Stomach (tissue), 4 donors: Measurements from ENCODE around the gene TSFM.

Experiments used
- EP300 ChIP-seq: sonication (generic); formaldehyde crosslinking; IDR thresholded peaks from one replicate; pipeline ENCODE4 v1.6.1; 2017; ENCODE audit warnings: antibody characterized with exemption
- POLR2A ChIP-seq, 4 donors: fragments of 450-650 bp; IDR thresholded peaks; one replicate each; pipeline ENCODE4 v1.6.1; 2016; ENCODE audit warnings: antibody characterized with exemption in 4 of 4, control low read depth in 2 of 4, mild to moderate bottlenecking in 1 of 4, moderate library complexity in 1 of 4
- TF ChIP-seq, protein P1 (sequence below), 7 experiments: fragments of 450-650 bp in 4 of 7; fragments of 200-600 bp in 3 of 7; sonication (generic) in 3 of 7; IDR thresholded peaks; one replicate each; pipeline ENCODE4 v1.5.1; 2016 to 2019; ENCODE audit warnings: antibody characterized with exemption in 7 of 7, control low read depth in 2 of 7, mild to moderate bottlenecking in 1 of 7

DNA sequence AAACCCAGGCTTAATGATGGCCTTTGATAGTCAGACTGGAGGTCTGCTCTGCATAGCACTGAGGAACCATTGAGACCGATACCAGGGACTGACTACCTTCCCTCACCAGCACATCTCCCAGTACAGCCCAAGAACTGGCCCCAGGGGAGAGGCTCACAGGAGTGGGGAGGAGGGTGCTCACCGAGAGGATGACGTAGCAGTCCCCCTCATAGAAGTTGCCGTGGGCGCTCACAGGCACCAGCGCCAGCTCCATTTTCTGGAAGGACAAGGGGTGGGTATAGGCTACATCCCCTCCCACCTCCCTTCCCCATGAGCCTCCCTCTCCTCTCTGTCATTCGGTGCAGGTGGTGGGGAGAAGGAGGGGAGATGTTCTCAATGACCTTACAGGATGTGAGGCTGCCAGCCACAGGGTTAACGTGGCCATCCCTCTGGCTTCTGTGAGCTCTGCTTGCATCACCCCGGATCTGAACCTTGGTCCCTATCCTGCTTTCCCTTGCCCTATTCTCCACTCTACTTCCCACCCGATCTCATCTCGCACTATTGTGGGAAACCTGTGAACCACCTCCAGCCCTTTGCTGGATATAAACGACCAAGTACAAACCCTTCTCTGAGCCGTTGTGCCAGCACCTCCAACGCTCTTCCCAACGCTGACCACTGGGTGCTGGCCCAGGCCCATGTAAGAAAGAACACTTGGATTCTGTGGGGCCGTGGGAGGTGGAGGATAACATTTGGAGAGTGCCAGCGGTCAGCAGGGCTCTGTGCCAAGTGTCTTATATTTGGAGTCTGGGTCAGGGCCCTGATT is 31.6 kb downstream of the TSFM start:
- TF ChIP-seq POLR2A (IDR thresholded peaks at IDR 0.05) (no peak), EP300 (no peak)
- TF ChIP-seq, protein P1, sequence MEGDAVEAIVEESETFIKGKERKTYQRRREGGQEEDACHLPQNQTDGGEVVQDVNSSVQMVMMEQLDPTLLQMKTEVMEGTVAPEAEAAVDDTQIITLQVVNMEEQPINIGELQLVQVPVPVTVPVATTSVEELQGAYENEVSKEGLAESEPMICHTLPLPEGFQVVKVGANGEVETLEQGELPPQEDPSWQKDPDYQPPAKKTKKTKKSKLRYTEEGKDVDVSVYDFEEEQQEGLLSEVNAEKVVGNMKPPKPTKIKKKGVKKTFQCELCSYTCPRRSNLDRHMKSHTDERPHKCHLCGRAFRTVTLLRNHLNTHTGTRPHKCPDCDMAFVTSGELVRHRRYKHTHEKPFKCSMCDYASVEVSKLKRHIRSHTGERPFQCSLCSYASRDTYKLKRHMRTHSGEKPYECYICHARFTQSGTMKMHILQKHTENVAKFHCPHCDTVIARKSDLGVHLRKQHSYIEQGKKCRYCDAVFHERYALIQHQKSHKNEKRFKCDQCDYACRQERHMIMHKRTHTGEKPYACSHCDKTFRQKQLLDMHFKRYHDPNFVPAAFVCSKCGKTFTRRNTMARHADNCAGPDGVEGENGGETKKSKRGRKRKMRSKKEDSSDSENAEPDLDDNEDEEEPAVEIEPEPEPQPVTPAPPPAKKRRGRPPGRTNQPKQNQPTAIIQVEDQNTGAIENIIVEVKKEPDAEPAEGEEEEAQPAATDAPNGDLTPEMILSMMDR (IDR thresholded peaks at IDR 0.05), result no peak
